Ovary (tissue), 9 donors: ENCODE data around the gene POLD2. TPM values are rescaled to one million over a fixed set of nuclear protein-coding genes. Genes with fewer than 3 reads are reported as not detected.
A peak's percentile ranks its signal among the peaks of the same experiment; 100 is the strongest.

ENCODE experiments used
- DNase-seq, 5 donors: peaks; one replicate each; pipeline ENCODE4 v3.0.0-alpha.2; 2019 to 2020
- H3K27ac ChIP-seq, 2 donors: fragments of 200-600 bp; one replicate each; pipeline versions ENCODE4 v1.5.1 to v1.8.0; 2019 to 2022
- H3K27me3 ChIP-seq: fragments of 200-600 bp; one replicate; pipeline ENCODE4 v1.8.0; 2022
- H3K36me3 ChIP-seq: fragments of 200-600 bp; sonication (generic); one replicate; pipeline ENCODE4 v1.5.1; 2019
- H3K4me1 ChIP-seq: one replicate; pipeline ENCODE4 v1.8.1; 2013; ENCODE audit warnings: mild to moderate bottlenecking, moderate library complexity; ENCODE audit not compliant: insufficient read depth
- H3K4me3 ChIP-seq: fragments of 200-600 bp; sonication (generic); one replicate; pipeline ENCODE4 v1.5.1; 2017
- H3K9me3 ChIP-seq, 2 donors: fragments of 200-600 bp in 1 of 2; sonication (generic) in 1 of 2; one replicate each; pipeline versions ENCODE4 v1.5.1 to v1.8.1; 2013 to 2019; ENCODE audit warnings: mild to moderate bottlenecking in 1 of 2, moderate library complexity in 1 of 2
- EP300 ChIP-seq: sonication (generic); formaldehyde crosslinking; IDR thresholded peaks from one replicate; pipeline ENCODE4 v1.6.1; 2017; ENCODE audit warnings: antibody characterized with exemption
- POLR2A ChIP-seq: fragments of 450-650 bp; IDR thresholded peaks from one replicate; pipeline ENCODE4 v1.6.1; 2017; ENCODE audit warnings: antibody characterized with exemption, mild to moderate bottlenecking, moderate library complexity
- WGBS, 3 donors: extraction: QIAGEN DNeasy Blood & Tissue Kit in 1 of 3; methylation state at CpG; one replicate each; pipeline versions ENCODE4 v1.1.5 to v1.1.7; 2013 to 2017; 5-methylcytosine and 5-hydroxymethylcytosine counted together
- intact Hi-C, 4 donors: fragments of 100-400 bp; cut with DNase I; formaldehyde crosslinking; loops; one replicate each; pipeline versions ENCODE4 v1.11.0 to v1.15.1; 2022 to 2023
- polyA plus RNA-seq, 2 donors: library from polyadenylated mRNA; stranded (reverse); fragments of 200-250 nt in 1 of 2; fragments of 350-450 nt in 1 of 2; fragmentation: Illumina TruSeq in 1 of 2; extraction: RNeasy Lipid Tissue Mini Kit (QIAGEN cat#74804) in 1 of 2; gene quantifications; one replicate each; pipeline ENCODE4 v1.2.3, GENCODE V29; 2013 to 2014
- total RNA-seq, 7 donors: library from RNA; depleted of rRNA in 2 of 7; stranded (reverse); fragments of >200 nt in 2 of 7; fragmentation: NEBNext Ultra II Directional in 3 of 7; extraction: Animal tissue kit (Norgen Biotek cat#: 25700) in 3 of 7; gene quantifications; one replicate each; pipeline versions ENCODE4 v1.1.0 to v1.2.4, GENCODE V29; 2016 to 2023
- TF ChIP-seq, protein P1 (sequence below), 3 donors: fragments of 450-650 bp in 2 of 3; fragments of 200-600 bp in 1 of 3; IDR thresholded peaks; one replicate each; pipeline versions ENCODE4 v1.5.1 to v1.8.0; 2016 to 2022; ENCODE audit warnings: antibody characterized with exemption in 3 of 3, mild to moderate bottlenecking in 1 of 3
- donor health status: DM: no; HTN: no; CAD: no; lungs with moderate emphysema.
- donor health status: DM: no; HTN: no; CAD: no.
- donor health status: Bipolar disorder and iron deficiency.
- donor health status: DM: yes; HTN: yes; CAD: no.
- donor health status: DM: no; HTN: no; CAD: no.
- donor health status: DM: yes; HTN: yes; CAD: no.

The POLD2 gene
- total and polyA plus RNA-seq, 9 donors: 35.3 to 118 (median 73.5) TPM

DNA sequence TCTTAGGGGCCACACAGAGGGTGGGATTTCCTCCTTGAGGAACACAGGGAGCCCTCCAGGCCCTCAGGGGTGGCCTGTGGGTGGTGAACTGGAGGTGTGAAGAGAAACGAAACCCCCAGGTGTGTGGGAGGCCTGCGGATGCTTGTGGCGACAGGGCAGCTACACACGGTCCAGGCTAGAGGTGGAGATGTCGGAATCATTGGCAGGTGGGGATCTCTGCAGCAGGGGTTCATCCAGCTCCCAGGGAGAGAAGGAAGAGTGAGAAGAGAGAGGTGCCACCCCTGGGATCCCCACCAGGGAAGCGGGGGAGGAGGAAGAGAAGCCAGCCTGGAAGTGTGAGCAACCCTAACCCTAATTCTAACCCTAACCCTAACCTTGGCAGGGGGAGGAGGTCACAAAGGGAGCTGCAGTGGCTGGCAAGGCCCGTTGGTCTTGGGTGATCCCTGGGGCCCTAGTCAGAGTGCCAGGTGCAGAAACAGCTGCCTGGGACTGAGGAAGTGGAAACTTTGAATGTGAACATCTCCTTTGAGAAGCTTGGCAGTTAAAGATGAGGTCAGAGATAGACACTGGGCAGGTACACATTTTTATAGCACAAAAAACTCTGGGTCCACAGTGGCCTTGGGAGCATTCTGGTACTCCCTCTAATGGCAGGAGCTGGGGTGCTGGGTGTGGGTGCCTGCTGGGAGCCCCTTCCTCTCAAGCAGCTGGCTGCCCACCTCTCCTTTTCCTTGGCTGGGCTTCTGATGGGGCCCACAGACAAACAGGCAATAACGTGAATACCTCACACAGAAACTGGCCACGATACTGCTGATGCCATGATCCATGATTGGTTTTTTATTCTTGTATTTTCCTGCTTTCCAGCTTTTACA, 26.1 kb downstream of the POLD2 start:
- WGBS, 3 donors: 79 to 83% (median 82%) methylated on average over 9 of the region's 9 CpGs

DNA sequence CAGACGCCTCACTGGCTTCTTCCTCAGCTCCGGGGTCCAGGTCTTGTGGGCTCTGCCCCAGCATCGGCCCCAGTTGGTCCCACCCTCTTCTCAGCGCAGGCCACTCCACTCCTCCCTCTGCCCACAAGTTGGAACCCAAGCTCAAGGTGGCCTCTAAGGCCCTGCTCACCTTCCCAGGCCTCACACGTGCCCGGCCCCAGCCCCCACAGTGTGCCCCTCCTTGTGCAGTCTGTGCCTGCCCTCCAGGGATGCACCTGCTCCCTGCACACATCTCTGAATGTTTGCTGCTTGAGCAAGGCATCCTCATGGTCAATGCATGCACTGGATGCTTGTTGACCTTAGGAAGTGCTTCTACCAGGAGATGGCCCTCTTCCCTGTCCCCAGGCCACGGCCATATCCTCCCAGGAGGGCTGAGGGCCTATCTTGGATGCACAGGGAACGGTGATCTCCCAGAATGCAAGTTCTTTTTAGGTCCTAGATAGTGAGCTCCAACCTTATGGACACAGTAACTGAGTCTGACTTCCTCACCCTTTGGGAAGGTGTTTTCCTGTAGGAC, 26.9 kb downstream of the POLD2 start:
- no peak overlapping the region for H3K4me3 ChIP-seq
- no peak for DNase-seq
- 86 to 90% (median 87%) methylated on average over 8 of the region's 8 CpGs for WGBS, 3 donors
- H3K36me3 ChIP-seq: no peaks in the 10 kb centered on the region
- H3K4me1 ChIP-seq: peaks cover 15% of the 10 kb centered on the region
- intact Hi-C loops: no loop called here
- no peaks in the 10 kb centered on the region for H3K27me3 ChIP-seq
- H3K9me3 ChIP-seq: no peaks in the 10 kb centered on the region
- TF ChIP-seq EP300: no peak
- TF ChIP-seq, protein P1, sequence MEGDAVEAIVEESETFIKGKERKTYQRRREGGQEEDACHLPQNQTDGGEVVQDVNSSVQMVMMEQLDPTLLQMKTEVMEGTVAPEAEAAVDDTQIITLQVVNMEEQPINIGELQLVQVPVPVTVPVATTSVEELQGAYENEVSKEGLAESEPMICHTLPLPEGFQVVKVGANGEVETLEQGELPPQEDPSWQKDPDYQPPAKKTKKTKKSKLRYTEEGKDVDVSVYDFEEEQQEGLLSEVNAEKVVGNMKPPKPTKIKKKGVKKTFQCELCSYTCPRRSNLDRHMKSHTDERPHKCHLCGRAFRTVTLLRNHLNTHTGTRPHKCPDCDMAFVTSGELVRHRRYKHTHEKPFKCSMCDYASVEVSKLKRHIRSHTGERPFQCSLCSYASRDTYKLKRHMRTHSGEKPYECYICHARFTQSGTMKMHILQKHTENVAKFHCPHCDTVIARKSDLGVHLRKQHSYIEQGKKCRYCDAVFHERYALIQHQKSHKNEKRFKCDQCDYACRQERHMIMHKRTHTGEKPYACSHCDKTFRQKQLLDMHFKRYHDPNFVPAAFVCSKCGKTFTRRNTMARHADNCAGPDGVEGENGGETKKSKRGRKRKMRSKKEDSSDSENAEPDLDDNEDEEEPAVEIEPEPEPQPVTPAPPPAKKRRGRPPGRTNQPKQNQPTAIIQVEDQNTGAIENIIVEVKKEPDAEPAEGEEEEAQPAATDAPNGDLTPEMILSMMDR (IDR thresholded peaks at IDR 0.05): no peak
- no peak for TF ChIP-seq POLR2A
- no peak overlapping the region for H3K27ac ChIP-seq

More for the DNA sequence above, 26.1 kb downstream of the POLD2 start:
- no peak overlapping the region for H3K4me3 ChIP-seq
- DNase-seq: peak in 1 of 5 donors; percentile 23
- no peaks in the 10 kb centered on the region for H3K36me3 ChIP-seq
- peaks cover 17% of the 10 kb centered on the region for H3K4me1 ChIP-seq
- intact Hi-C loops: no loop called here
- H3K27ac ChIP-seq: no peak overlapping the region
- no peaks in the 10 kb centered on the region for H3K9me3 ChIP-seq
- TF ChIP-seq POLR2A (no peak), EP300 (no peak)
- TF ChIP-seq, protein P1 (IDR thresholded peaks at IDR 0.05): no peak
- no peaks in the 10 kb centered on the region for H3K27me3 ChIP-seq

DNA sequence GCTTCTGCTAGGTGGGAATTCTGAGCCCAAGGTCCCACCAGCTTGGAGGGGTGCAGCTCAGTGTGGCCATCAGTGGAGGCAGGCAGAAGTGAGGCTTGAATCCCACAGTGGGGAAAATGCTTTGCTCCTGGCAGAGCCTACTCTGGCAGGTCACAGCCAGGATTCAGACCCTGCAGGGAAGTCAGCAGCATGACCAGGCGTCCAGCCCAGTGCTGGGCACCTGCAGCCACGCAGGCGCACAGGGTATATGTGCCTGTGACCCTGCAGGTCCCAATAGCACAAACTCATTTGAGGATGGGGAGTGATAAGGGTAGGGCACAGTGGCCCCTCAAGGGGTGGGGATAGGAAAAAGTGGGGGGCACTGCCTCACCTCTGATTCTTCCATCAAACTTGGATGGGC, 27.6 kb downstream of the POLD2 start:
- 82 to 100% (median 92%) methylated on average over 3 of the region's 3 CpGs for WGBS, 3 donors
- TF ChIP-seq EP300: no peak
- no peak for TF ChIP-seq POLR2A
- TF ChIP-seq, protein P1 (IDR thresholded peaks at IDR 0.05): no peak
- DNase-seq: no peak
- Histone ChIP-seq H3K27ac (peak overlapping the region in 1 of 2 donors; percentile 38), H3K4me1 (peaks cover 13% of the 10 kb centered on the region), H3K36me3 (no peaks in the 10 kb centered on the region), H3K27me3 (no peaks in the 10 kb centered on the region), H3K4me3 (no peak overlapping the region), H3K9me3 (no peaks in the 10 kb centered on the region)
- intact Hi-C loops: no loop called here

DNA sequence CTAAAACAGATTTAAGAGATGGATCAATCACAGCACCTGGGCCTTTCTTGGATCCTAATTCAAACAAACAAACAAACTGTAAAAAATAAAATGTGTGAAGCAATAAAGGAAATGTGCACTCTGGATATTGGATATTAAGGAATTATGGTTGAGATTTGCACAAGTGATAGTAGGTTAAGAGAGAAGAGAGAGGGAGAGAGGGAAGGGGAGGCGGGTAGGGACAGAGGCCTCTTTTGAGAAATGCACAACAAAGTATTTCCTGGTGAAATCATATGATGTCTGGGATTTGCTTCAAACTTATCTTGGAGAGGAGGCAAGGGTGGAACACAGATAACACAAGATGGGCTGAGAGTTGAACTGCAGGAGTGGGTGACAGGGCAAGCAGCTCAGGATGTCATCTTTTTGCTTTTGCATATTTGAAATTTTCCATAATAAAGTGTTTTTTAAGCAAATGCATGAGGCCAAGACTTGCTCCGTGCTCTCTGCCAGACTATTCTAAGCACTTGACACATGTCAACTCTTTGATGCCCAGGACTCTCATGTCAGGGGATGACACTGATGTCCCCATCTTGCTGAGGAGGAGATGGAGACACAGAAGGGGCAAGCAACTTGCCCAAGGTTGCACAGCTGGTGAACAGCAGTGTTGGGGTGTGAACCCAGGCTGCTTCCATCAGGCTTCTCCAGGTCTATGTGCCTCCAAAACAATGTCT, 28.3 kb downstream of the POLD2 start:
- Histone ChIP-seq H3K27ac (peak overlapping the region in 1 of 2 donors; percentile 38), H3K27me3 (no peaks in the 10 kb centered on the region), H3K36me3 (no peaks in the 10 kb centered on the region), H3K9me3 (no peaks in the 10 kb centered on the region), H3K4me1 (peaks cover 18% of the 10 kb centered on the region), H3K4me3 (no peak overlapping the region)
- intact Hi-C loops: no loop called here
- TF ChIP-seq EP300 (no peak), POLR2A (no peak)
- TF ChIP-seq, protein P1 (IDR thresholded peaks at IDR 0.05): no peak
- DNase-seq: no peak
- 18 to 24% (median 21%) methylated on average over 2 of the region's 2 CpGs for WGBS, 3 donors
